ENCODE results near the gene PTPRA. TPM values are rescaled to one million over a fixed set of nuclear protein-coding genes. Genes with fewer than 3 reads are reported as not detected.

The PTPRA gene
- total and polyA plus RNA-seq, 12 donors = 8.9 to 37.3 (median 28.5) TPM

DNA sequence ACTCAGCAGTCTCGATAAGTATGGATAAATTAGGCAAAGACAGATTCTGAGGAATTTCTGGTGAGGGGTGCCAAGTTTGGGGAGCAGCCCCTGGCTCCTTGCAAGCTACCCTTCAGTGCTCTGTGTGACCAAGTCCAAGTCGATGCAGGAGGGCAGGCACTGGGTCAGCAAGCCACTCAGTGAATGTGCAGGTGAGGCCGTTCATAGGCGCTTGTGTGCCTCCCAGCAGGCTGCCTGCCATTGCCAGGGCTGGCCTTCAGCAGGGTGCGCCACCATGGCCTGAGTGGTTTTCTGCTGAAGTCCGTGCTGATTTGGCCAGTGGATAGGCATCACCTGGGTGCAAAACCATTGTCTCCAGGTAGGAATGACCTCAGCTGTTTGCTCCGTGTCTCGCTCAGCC is 166.8 kb downstream of the PTPRA start:
- peaks cover 5 to 58% (median 41%) of the 10 kb centered on the region in 9 donors for H3K36me3 ChIP-seq
- H3K4me1 ChIP-seq = peaks cover 3 to 27% (median 16%) of the 10 kb centered on the region in 9 donors
- intact Hi-C loops (cut with DNase I) = no loop called here
- TF ChIP-seq CTCF (IDR thresholded peaks at IDR 0.05) = no peak
- no peak overlapping the region for H3K27ac ChIP-seq
- H3K9me3 ChIP-seq = no peaks in the 10 kb centered on the region
- no peak overlapping the region for H3K4me3 ChIP-seq
- WGBS, 2 donors = 92 to 95% methylated on average over 8 of the region's 8 CpGs
- DNase-seq (no peak), ATAC-seq (no peak)
- H3K27me3 ChIP-seq = no peaks in the 10 kb centered on the region

DNA sequence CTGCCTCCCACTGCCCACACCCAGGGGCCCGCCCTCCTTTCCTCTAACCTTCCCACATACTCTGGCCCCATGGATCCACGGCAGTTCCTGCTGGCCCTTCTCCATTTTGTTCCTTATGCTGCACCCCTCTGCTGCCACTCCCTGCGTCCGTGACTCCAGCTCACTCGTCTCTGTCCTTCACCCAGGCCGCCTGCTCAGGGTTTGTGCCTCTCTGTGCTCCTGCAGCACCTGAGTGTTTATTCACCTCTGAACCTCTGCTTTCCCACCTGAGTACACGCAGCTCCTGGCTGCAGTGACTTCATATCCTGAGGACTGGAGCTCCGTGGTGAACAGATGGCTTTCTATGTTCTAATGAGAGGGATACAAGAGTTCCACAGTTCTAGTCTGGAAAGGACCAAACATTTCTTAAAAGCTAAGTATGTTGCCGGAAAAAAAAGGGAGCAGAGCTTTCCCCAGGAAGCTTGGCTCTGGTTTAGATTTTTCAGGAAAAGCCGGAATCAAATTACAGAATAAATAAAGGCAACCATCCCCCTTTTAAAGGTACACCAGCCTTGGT is 168.7 kb downstream of the PTPRA start:
- Histone ChIP-seq H3K4me3 (peak overlapping the region in 2 of 10 donors; percentile 7 to 11), H3K36me3 (peaks cover 2 to 40% (median 23%) of the 10 kb centered on the region in 9 donors), H3K4me1 (peaks cover 6 to 36% (median 25%) of the 10 kb centered on the region in 9 donors), H3K9me3 (no peaks in the 10 kb centered on the region), H3K27me3 (no peaks in the 10 kb centered on the region), H3K27ac (peak overlapping the region in 9 of 10 donors; percentile 24 to 74 (median 58))
- intact Hi-C loops (cut with DNase I) = no loop called here
- ATAC-seq (no peak), DNase-seq (no peak)
- no peak for TF ChIP-seq CTCF (IDR thresholded peaks at IDR 0.05)
- WGBS, 2 donors = 52 to 54% methylated on average over 10 of the region's 10 CpGs

DNA sequence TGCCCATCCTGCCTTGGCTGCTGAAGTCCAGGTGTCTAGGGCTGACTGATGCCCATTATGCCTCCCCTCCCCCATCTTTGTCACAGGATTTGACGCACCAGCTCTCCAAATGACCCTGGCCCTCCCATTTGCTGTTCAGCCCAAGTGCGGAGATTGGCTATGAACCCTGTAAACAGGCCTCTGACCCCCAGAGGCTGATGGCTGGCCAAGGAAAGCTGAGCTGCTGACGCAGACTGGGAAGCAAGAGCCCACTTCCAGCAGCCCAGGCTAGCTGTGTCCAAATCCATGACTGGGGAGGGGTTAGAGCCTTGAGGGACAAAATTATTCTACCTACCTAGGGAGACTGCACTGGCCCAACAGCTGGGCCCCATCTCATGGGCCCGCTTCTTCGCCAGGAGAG is 169.3 kb downstream of the PTPRA start:
- no peak for TF ChIP-seq CTCF (IDR thresholded peaks at IDR 0.05)
- Histone ChIP-seq H3K27me3 (no peaks in the 10 kb centered on the region), H3K27ac (peak overlapping the region; percentile 41 to 74 (median 62)), H3K4me3 (peak overlapping the region in 1 of 10 donors; percentile 11), H3K9me3 (no peaks in the 10 kb centered on the region), H3K4me1 (peaks cover 12 to 42% (median 31%) of the 10 kb centered on the region in 9 donors), H3K36me3 (peaks cover 0 to 38% (median 21%) of the 10 kb centered on the region in 9 donors)
- DNase-seq (peak; percentile 51 to 73), ATAC-seq (peak in 6 of 8 donors; percentile 1 to 35 (median 18))
- WGBS, 2 donors = 79 to 82% methylated on average over 5 of the region's 5 CpGs
- intact Hi-C loops (cut with DNase I) = no loop called here

- peaks cover 13 to 42% (median 31%) of the 10 kb centered on the region in 9 donors for H3K4me1 ChIP-seq
- no peak for ATAC-seq
- TF ChIP-seq CTCF (IDR thresholded peaks at IDR 0.05) = no peak
- peak within 1 kb of the TSS; percentile 41 to 94 (median 64) for H3K27ac ChIP-seq
- intact Hi-C loops (cut with DNase I) = no loop called here
- 79 to 95% methylated on average over 3 of the region's 3 CpGs for WGBS, 2 donors
- no peaks in the 10 kb centered on the region for H3K27me3 ChIP-seq
- peaks cover 2 to 38% (median 22%) of the 10 kb centered on the region in 9 donors for H3K36me3 ChIP-seq
- DNase-seq = no peak
- peak within 1 kb of the TSS in 1 of 10 donors; percentile 11 for H3K4me3 ChIP-seq
- no peaks in the 10 kb centered on the region for H3K9me3 ChIP-seq
These were observed 170.0 kb downstream of the PTPRA start, which contains the start of gene GNRH2 for GRCh38 chr20:3043322-3043721. Gene GNRH2, plus strand, starts transcription at chr20:3043622. Its CDS starts 793 bp downstream, at chr20:3044415.
